ENCODE data around the gene ANKS1A. TPM values are rescaled to one million over a fixed set of nuclear protein-coding genes. Genes with fewer than 3 reads are reported as not detected.

Gene ANKS1A
- total RNA-seq, 1 donor from 2014 or later = 17.0 TPM

- Histone ChIP-seq H3K27ac (no peak overlapping the region), H3K4me3 (no peak overlapping the region), H2AFZ (replicated peaks) (no peak overlapping the region), H3K27me3 (no peaks in the 10 kb centered on the region), H3K4me1 (peaks cover 11% of the 10 kb centered on the region), H3F3A (ENCODE audit: low read depth) (peaks cover 7% of the 10 kb centered on the region), H3K9ac (no peak overlapping the region), H3K4me2 (no peak overlapping the region), H3K79me2 (ENCODE audit: low read depth) (no peaks in the 10 kb centered on the region), H3K36me3 (no peaks in the 10 kb centered on the region), H3K9me3 (ENCODE audit: low read depth) (no peaks in the 10 kb centered on the region), H4K20me1 (ENCODE audit: low read depth) (no peaks in the 10 kb centered on the region)
- Mint-ChIP-seq H3K27ac (no peak overlapping the region), H3K4me1 (peaks cover 24% of the 10 kb centered on the region), H3K36me3 (peaks cover 5% of the 10 kb centered on the region), H3K27me3 (ENCODE audit: insufficient read depth, low read depth) (peaks cover 2% of the 10 kb centered on the region), H3K4me3 (no peak overlapping the region), H3K9me3 (no peaks in the 10 kb centered on the region)
- no peak for DNase-seq (ENCODE audit: low spot score)
- TF ChIP-seq CTCF (IDR thresholded peaks at IDR 0.05) = no peak
- TF ChIP-seq EZH2phosphoT487 (IDR thresholded peaks at IDR 0.05) = no peak
- TF ChIP-seq EZH2 (IDR thresholded peaks at IDR 0.05) = no peak
Observed at GRCh38 chr6:35059596-35060345, 170.7 kb downstream of the ANKS1A start.

- H3K4me2 ChIP-seq = no peak overlapping the region
- H4K20me1 ChIP-seq (ENCODE audit: low read depth) = no peaks in the 10 kb centered on the region
- H3K27ac Mint-ChIP-seq = no peak overlapping the region
- H3K9me3 ChIP-seq (ENCODE audit: low read depth) = no peaks in the 10 kb centered on the region
- no peak for DNase-seq (ENCODE audit: low spot score)
- no peak for TF ChIP-seq EZH2phosphoT487 (IDR thresholded peaks at IDR 0.05)
- no peak for TF ChIP-seq CTCF (IDR thresholded peaks at IDR 0.05)
- no peak for TF ChIP-seq EZH2 (IDR thresholded peaks at IDR 0.05)
- no peak overlapping the region for H3K27ac ChIP-seq
- H3K9ac ChIP-seq = no peak overlapping the region
- H3K4me3 Mint-ChIP-seq = no peak overlapping the region
- H3K4me1 ChIP-seq = peaks cover 11% of the 10 kb centered on the region
- H3K79me2 ChIP-seq (ENCODE audit: low read depth) = no peaks in the 10 kb centered on the region
- H3K36me3 ChIP-seq = no peaks in the 10 kb centered on the region
- H3K27me3 ChIP-seq = no peaks in the 10 kb centered on the region
- H3K27me3 Mint-ChIP-seq (ENCODE audit: insufficient read depth, low read depth) = peaks cover 2% of the 10 kb centered on the region
- no peak overlapping the region for H3K4me3 ChIP-seq
- H3K36me3 Mint-ChIP-seq = peaks cover 5% of the 10 kb centered on the region
- no peak overlapping the region for H2AFZ ChIP-seq (replicated peaks)
- no peaks in the 10 kb centered on the region for H3K9me3 Mint-ChIP-seq
- H3F3A ChIP-seq (ENCODE audit: low read depth) = peaks cover 7% of the 10 kb centered on the region
- H3K4me1 Mint-ChIP-seq = peaks cover 27% of the 10 kb centered on the region
Observed at GRCh38 chr6:35061102-35061615, 172.1 kb downstream of the ANKS1A start.

- DNase-seq (ENCODE audit: low spot score) = no peak
- H3F3A ChIP-seq (ENCODE audit: low read depth) = peaks cover 7% of the 10 kb centered on the region
Observed at GRCh38 chr6:35061651-35062410, 172.8 kb downstream of the ANKS1A start.

More at GRCh38 chr6:35061651-35062410, 172.8 kb downstream of the ANKS1A start:
- no peak overlapping the region for H3K27ac ChIP-seq
- peaks cover 11% of the 10 kb centered on the region for H3K4me1 ChIP-seq
- H3K36me3 Mint-ChIP-seq = peaks cover 4% of the 10 kb centered on the region
- peaks cover 27% of the 10 kb centered on the region for H3K4me1 Mint-ChIP-seq
- no peaks in the 10 kb centered on the region for H3K9me3 ChIP-seq (ENCODE audit: low read depth)
- no peak overlapping the region for H3K4me2 ChIP-seq
- TF ChIP-seq EZH2phosphoT487 (IDR thresholded peaks at IDR 0.05) (no peak), EZH2 (IDR thresholded peaks at IDR 0.05) (no peak), CTCF (IDR thresholded peaks at IDR 0.05) (no peak)
- H3K27me3 ChIP-seq = no peaks in the 10 kb centered on the region
- H3K27me3 Mint-ChIP-seq (ENCODE audit: insufficient read depth, low read depth) = peaks cover 2% of the 10 kb centered on the region
- no peaks in the 10 kb centered on the region for H4K20me1 ChIP-seq (ENCODE audit: low read depth)
- no peak overlapping the region for H3K4me3 ChIP-seq
- no peaks in the 10 kb centered on the region for H3K9me3 Mint-ChIP-seq
- no peak overlapping the region for H2AFZ ChIP-seq (replicated peaks)
- no peaks in the 10 kb centered on the region for H3K36me3 ChIP-seq
- H3K9ac ChIP-seq = no peak overlapping the region
- H3K4me3 Mint-ChIP-seq = no peak overlapping the region
- H3K27ac Mint-ChIP-seq = no peak overlapping the region
- H3K79me2 ChIP-seq (ENCODE audit: low read depth) = no peaks in the 10 kb centered on the region

Data from neural progenitor cell (in vitro differentiated cells).